AML-193 (cell line): Measurements from ENCODE around the gene SKAP1.
"Not testable (repeated sequence)": the region's sequence is repeated elsewhere in the genome, so short reads cannot be mapped to it uniquely, and the experiment has no call there.

ENCODE experiments used
- DNase-seq, 2 experiments: peaks; one replicate each; lab custom pipeline; 2025; lab: John Stamatoyannopoulos, UW

SKAP1 gene

DNA sequence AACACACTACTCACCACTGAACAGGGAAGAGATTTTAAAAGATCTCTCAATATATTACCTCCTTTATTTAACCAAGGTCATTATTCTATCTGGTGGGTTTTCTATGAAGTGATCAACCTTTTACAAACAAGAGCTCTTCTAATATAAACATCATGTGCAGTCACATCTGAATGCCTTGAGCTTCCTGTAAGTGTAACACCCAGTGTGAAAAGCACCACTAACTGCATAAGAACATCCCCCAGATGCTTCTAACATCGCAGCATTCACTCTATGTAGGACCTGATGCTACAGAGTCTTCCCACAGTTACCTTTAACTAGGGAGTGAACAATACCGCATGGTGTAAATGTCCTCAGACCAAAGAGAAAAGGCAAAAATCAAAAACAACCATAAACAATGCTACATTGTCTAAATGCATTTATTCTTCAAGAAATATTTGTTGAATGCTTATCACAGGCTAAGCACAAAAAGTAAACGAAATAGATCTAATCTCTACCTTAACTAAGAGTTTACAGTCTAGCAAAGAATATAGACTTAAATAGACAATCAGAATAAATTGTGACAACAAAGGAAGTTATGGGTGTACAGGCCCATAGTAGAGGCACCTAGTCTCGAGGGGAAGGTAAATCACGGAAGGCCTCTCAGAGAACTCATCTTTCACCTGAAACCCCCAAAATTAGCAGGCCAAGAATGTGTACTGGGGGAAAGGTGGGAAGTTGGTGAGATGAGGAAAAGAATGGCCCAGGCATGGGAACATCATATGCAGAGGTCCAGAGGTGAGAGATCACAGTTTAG, 16.2 kb downstream of the SKAP1 start:
- no peak for DNase-seq

DNA sequence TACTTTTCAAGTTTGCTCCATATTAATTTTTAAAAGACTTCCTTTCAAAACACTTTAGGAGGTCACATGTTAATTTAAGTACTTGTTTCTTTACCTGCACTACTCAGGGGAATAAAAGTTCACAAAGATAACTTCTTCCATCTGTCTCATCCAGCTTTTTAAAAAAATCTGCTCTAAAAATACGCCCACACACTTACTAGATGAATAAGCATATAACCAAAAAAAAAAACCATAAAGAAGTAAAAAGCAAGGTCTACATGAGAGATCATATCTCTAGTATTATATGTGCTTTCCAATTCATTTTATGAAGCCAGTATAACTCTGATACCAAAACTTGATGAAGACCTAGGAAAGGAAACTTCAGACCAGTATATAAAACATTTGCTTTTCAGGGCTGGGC, 17.2 kb downstream of the SKAP1 start:
- DNase-seq: no peak

DNA sequence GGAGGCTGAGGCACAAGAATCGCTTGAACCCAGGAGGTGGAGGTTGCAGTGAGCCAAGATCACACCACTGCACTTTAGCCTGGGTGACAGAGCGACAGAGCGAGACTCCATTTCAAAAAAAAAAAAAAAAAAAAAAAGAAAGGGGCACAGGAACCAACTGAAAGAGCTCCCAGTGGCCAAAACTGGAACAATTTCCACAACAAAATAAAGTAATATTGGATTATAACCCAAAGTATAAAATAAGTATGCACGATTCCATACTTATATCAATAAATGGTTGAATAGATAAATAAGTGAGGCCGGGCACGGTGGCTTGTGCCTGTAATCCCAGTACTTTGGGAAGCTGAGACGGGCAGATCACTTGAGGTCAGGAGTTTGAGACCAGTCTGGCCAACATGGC, 19.2 kb downstream of the SKAP1 start:
- not testable (repeated sequence) for DNase-seq

DNA sequence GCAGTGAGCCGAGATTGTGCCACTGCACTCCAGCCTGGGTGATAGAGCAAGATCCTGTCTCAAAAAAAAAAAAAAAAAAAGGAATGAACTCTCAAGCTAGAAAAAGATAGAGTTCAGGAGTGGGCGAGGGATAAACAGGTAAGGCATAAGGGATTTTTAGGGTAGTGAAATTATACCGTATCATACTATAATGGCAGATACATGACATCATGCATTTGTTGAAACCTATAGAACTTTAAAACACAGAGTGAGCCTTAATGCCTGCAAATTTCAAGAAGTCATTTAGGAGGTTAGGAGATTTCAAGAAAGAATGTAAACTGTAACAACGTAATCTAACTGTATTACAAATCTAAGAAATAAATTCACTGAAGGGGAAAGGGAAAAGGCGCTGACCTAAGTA, 20.4 kb downstream of the SKAP1 start:
- no peak for DNase-seq

DNA sequence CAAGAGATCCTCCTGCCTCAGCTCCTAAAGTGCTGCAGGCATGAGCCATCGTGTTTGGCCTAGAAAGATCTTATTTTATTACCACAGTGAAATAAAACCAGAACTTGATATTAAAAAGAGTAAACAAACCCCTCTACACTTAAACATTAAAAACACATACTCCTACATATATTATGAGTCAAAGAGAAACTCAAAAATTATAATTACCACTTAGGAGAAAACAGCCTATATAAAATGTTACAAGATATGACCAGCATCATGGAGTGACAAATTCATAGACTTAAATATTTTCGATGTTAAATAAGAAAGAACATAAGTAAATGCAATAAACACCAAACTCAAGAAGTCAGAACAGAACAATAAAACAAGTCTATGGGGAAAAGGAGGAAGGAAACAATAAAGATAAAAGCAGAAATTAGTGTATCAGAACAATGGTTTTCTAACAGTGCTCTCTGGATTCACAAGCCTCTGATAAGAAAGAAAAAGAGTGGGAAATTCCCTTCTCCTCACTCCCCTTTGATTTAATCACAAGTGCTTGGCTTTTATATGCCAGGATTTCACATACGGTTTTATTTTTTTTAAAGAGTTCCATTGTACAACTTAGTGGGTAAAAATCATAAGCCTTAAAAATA, 23.0 kb downstream of the SKAP1 start:
- no peak for DNase-seq

DNA sequence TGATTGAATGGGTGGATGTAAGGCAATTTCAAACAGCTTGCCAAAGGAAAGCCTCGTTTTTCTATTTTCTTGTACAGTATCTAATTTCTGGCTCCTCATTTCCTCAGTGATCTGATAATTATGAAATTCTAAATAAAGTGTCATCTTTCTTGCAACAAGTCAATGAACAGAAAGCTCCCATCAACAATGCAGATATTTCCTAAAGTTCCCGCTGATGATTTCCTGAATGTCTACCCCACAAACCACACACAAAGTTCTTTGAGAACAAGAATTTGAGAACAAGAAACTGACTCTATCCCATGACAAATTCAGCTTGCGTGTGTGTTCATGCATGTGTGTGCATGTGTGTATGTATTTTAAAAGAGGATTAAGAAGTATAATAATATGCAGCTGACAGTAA, 35.2 kb downstream of the SKAP1 start:
- no peak for DNase-seq

DNA sequence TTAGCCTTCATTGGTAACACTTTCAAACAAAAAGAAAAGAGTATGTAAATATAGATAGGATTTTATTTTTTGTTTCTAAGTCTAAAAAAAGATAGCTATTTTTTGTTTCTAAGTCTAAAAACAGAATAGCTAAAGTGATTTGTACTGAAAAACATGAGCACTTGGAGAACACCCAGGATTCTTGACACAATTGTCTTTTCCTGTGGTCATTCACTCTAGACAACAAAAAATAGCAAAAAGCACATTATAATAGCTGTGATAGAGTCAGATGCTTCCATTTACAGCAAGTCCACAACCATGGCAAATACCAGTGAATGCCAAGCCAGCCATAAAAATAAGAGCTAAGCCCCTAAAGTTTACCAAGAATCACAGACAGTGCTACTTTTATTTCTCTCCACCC, 36.7 kb downstream of the SKAP1 start:
- DNase-seq: no peak

DNA sequence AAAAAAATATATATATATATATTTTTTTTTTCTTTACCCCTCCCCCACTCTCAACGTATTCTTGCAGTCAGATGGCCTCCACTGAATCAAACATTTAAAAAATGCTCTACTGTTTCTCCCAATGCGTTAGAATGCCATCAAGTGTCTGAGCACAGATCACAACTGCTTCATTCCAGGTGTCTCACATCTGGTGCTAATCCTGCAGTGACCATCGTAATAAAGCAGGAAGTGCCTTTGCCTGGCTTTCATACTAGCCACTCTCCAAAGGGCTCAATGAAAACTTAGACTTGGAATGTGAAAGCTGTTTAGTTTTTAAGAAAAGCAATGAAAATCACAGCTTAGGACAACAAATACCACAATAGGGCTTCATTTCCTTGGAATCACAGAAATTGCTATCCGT, 37.2 kb downstream of the SKAP1 start:
- DNase-seq: no peak

DNA sequence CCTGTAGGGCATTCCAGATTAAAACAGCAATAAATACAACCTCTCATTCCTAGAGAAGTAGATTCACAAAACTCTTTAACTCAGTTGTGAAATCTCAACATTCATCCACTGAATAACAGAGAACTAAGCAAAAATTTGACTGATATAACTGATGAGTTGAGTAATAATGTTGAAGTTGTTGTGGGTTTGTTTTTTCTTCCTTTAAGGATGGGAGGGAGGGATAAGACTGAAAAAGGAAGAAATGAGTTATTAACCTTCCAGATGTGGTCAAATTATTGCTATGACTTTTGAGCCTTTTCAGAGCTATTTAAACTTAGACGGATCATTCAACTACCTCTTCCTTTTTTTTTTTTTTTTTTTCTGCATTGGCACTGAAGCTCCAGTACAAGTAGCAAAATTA, 38.6 kb downstream of the SKAP1 start:
- no peak for DNase-seq

DNA sequence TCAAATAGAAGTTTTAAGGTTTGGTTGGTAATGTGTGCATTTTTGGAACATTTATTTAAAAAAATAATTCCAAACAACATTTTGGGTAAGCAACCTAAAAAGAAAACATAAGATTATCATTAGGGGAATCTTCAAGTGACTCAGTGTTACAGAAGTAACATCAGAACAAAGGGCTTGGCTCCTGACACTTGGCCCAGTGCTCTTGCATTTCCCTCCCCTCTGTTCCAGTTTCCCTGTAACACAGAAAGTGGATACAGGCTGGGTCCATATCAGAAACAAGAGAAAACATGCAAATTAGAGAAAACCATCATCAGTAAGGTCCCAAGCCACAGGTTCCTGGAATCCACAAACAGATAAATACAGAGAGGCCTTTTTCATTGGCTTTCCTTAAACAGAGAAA, 40.1 kb downstream of the SKAP1 start:
- no peak for DNase-seq

DNA sequence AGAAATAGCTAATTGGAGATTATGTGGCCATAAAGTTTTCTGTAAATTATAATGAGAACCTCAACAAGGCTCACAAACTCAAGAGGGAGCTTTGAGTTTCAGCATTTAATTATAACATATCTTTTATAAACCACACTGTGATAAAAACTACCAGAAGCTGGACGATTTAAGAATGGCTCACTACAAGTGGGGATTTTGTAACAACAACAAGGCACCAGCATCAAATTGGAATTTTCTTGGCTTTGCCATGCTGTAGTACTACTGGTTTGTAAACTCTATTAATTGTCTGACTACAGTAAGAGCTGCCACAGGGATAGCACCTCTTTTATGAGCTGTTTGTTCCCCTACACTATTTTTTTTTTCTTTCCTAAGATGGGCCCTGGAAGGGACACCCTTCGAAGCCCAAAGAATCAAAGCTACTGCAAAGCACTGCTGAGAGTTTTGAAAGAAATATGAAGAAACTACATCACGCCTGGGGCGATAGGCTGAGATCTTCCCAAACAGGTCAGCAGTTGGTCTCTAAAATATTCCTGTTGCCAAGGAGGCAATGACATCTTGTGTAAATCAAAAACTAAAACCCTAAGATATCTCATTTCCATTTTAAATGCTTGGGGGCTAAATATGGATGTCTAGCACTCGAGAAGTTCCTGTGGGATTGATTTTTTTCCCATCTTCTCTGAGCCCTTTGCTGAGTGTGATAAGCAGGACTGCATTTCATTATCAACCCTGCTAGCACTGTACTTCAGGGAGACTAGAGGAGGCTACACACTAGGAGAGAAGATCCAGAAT, 40.9 kb downstream of the SKAP1 start:
- no peak for DNase-seq

DNA sequence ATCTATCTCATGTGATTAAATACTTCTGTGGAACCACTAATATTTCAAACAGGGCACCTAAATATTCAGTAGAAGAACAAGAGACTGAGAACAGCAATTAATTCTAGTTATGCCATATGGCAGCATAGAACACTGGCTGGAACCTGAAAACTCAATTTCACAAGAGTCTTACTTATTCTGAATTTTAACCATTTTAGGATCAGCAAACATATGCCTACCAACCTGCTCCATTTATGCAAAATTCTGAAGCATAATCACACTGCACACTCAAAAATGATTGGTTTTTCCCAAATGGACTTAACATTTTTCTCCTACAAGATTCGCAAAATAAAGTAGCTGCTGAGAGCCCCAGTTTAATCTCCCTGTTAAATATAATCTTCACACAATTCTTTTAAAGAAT, 43.2 kb downstream of the SKAP1 start:
- no peak for DNase-seq

DNA sequence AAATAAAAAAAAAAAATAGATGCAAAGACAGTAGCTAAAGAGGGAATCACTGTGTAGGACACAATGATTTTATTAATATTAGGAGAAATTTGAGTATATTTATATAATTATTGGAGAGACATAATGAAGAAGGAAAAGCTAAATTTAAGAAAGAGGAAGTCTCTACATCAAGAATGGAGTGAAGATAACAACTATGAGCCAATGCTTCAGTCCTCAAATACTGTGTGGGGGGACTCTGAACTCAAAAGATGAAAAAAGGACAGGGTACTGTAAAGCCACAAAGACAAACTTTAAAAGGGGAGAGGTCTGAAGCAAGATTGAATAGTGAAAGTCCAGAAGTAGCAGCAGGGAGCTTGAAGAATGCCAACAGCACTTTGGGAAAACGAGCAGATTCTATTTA, 44.7 kb downstream of the SKAP1 start:
- DNase-seq: no peak

DNA sequence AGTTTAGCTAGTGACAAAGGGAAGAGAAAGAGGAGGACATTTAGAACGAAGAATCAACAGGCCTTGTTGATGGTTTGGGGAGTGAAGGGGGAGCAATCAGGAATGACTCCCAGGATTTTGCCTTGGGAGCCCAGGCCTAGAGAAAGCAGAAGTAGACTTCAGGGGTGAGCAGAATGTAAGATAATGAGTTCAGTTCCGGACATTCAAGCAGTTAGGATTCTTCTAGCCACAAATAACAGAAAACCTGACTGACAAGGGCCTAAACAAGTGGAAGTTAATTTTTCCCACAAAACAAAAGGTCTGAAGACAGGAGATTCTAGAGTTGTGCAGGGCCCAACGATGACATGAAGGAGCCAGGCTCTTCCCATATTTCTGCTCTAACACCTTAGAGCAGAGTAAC, 45.9 kb downstream of the SKAP1 start:
- DNase-seq: no peak

DNA sequence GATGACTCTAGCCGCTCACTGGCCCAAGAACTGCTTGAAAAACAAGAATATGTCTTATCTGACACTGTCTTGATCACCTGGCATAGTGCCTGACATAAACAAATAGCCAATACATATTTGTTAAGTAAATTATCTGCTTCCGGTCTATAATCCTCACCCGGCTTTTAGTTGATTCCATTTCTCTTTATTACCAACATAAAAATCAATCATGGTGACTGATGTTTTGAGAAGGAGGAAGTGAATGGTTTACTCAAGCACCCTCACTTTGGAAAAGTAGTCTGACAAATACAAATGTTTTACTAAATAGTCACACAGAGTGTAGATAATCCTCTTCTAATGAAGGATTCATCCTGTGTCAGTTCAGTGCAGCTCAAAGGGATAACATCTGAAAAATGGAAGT, 47.0 kb downstream of the SKAP1 start:
- no peak for DNase-seq

DNA sequence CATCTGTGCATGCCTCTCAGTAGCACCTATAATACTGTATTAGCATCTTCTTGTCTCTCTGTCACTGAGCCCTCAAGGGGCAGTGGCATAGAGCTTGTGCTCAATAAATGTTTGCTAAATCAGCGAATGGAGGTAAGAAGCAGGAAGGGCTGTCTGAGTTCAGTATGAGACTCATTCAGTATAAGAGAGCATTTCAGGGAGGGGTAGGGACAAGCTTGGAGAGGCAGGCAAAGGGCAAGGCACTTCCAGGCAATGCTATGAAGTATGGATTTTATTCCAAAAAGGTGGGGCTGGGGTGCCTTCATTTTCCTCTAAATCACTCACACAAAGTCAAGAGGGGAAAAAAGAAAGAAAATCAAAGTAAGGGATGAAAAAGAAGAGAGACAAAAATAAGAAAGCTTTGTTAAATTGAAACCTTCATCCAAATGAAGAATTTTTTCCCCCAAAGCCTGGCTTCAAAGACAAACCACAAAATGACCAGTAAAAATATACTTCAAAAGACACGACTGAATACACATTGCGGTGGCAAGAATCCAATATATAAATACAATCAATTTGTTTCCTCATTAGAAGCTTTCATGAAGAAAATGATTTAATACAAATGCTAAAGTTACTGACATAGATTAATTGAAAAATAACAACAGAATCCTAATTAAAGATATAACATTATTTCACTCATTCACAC, 51.2 kb downstream of the SKAP1 start:
- DNase-seq: no peak

DNA sequence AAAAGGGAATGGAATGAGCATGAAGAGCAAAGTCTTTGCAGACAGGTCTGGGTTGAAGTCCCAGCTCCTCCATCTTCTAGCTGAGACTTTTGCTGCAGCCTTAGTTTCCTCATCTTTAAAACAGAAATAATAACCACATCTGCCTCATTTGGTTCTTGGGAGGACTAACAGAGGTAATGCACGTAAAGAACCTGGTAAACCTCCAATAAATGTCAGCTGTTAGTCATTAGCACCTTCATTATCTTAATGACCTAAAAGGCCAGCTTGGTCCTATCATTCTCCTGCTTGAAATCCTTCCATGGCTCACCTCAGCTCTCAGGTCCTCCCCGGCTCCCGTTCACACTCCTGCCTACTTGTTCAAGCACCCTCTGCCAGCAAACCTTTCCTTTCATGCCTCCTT, 51.8 kb downstream of the SKAP1 start:
- no peak for DNase-seq

DNA sequence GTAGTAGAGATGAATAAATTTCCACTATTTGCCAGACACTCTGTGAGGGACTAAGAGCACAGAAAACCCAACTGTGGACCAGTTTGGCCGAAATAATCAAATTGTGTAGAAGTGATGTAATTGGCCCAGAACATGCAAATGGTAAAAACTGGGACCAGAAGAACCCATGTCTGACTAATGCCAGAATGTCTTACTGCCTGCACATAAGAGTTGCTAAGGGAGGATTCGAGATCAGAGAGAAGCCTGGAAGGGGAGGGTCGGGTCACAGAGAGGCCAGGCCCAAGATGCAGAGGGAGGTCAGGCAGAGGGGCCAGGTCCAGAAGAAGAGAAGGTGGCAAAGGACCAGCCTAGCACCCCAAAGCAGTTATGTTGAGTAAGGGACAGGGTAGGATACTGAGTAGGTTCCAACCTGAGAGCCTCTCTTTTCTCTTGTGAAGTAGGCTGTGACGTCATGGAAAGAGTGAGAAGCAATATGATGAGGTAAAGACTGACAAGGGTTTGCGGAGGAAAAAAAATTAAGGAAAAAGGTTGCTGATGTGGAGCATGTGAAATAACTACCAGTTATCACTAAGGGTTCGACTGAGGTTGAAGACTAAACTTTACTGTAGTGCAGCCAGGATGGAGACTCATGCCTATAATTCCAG, 53.2 kb downstream of the SKAP1 start:
- no peak for DNase-seq

DNA sequence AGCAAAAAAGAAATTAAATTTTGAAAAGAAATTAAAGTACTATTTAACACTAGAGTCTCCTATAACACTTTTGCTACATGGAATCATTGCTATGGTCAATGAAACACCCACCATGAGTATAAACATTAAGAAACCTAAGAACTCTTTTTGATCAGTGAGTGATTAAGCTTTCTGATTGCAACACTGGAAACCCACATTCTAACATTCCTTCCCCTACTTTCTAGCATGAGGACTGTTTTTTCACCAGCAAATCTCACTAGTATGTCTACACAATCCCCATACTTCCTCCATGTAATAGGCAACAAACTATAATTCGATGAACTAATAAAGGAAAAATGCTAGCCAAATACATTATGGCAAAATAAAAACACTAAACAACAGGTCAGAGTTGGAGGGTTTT, 54.7 kb downstream of the SKAP1 start:
- DNase-seq: no peak

DNA sequence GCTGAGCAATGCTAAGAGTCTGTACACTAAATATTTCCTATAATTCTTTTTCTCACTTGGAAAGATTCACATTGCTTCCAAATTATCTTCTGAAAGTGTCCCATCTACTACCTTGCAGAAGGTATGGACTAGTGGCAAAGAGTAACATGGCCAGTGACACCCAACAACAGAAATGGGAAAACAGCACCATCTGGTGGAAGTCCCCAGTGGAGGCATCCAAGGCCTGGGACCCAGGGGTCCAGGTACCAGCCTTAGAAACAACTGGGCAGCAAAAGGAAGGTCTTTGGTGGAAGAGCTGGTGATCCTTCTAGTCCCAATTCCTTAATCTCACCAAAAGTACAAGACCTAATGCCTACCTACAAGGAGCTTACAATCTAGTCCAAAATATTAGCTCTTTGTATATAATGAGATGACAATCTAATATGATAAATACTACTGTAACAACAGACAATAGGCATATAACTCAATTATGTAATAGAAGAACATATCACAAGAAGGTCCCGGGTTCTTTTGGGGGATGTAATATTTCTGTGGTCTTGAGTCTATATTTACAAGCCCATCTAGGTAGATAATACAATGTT, 55.3 kb downstream of the SKAP1 start:
- peak; percentile 64 to 78 for DNase-seq

DNA sequence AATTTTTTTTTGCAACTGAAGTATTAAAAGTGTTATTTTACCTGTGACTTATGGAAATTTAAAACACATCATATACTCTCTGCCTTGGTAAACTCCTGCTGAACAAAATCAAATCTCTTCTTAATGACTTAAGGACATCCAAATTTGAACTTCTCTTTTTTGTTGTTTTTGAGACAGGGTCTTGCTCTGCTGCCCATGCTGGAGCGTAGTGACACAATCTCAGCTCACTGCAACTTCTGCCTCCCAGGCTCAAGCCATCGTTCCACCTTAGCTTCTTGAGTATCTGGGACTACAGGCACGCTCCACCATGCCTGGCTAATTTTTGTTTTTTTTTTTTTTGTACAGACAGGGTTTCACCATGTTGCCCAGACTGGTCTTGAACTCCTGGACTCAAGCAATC, 56.1 kb downstream of the SKAP1 start:
- DNase-seq: no peak
